ENCODE data around the gene EFS.
"Not testable (repeated sequence)": the region's sequence is repeated elsewhere in the genome, so short reads cannot be mapped to it uniquely, and the experiment has no call there.

EFS gene

GRCh38 chr14:23339506-23340268, 25.3 kb downstream of the EFS start:
- no peak overlapping the region for H3K4me3 ChIP-seq (ENCODE audit: low read depth in 1 of 2, low read length in 2 of 2)

GRCh38 chr14:23335623-23336022, 29.3 kb downstream of the EFS start:
- Histone ChIP-seq H3K4me1 (ENCODE audit: control insufficient read depth in 1 of 2, insufficient read depth in 2 of 2, low read length in 2 of 2) (no peaks in the 10 kb centered on the region), H3K27ac (ENCODE audit: low read length) (no peak overlapping the region), H3K4me3 (ENCODE audit: low read depth in 1 of 2, low read length in 2 of 2) (no peak overlapping the region), H3K27me3 (ENCODE audit: low read depth, low read length) (no peaks in the 10 kb centered on the region), H3K9me3 (ENCODE audit: control insufficient read depth in 1 of 2, low read length in 2 of 2) (no peaks in the 10 kb centered on the region), H3K36me3 (ENCODE audit: control insufficient read depth in 1 of 2, insufficient read depth in 2 of 2, low read length in 2 of 2) (no peaks in the 10 kb centered on the region)

More at GRCh38 chr14:23339506-23340268, 25.3 kb downstream of the EFS start:
- Histone ChIP-seq H3K36me3 (ENCODE audit: control insufficient read depth in 1 of 2, insufficient read depth in 2 of 2, low read length in 2 of 2) (no peaks in the 10 kb centered on the region), H3K27me3 (ENCODE audit: low read depth, low read length) (no peaks in the 10 kb centered on the region), H3K27ac (ENCODE audit: low read length) (no peak overlapping the region), H3K4me1 (ENCODE audit: control insufficient read depth in 1 of 2, insufficient read depth in 2 of 2, low read length in 2 of 2) (no peaks in the 10 kb centered on the region), H3K9me3 (ENCODE audit: control insufficient read depth in 1 of 2, low read length in 2 of 2) (no peaks in the 10 kb centered on the region)

DNA sequence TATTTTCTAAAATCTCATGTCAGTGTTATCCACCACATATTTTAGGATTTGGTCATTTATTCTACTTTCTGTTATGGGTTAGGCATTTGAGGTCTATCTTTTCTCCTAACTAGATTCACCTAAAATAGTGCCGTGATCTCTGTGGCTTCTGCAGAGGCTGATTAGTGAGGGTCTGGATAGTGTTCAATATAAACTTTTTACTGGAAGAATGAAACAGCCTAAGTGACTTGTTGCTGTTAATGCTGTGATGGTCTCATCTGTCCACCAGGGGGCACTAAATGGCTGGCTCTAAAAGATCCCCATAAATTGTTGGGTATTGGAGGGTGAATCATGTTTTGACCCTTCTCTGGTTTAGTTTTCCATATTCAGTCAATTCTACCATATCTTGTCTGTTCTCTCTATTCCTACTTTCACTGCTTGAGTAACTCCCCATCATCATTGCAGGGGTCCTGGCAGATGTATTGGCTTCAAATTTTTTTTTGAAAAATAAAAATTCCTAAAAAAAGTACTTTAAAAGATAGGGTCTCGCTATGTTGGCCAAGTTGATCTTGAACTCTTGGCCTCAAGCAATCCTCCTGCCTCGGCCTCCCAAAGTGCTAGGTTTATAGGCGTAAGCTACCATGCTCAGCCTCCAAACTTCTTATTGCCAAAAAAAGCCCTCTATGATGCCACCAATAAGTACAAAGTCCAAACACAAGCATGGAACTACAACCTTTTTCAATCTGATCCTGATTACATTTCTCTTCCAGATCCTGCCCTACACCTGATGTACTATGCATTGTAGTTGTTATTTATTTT, 36.8 kb downstream of the EFS start:
- Histone ChIP-seq H3K27me3 (ENCODE audit: low read depth, low read length) (no peaks in the 10 kb centered on the region), H3K4me3 (ENCODE audit: low read depth in 1 of 2, low read length in 2 of 2) (no peak overlapping the region), H3K36me3 (ENCODE audit: control insufficient read depth in 1 of 2, insufficient read depth in 2 of 2, low read length in 2 of 2) (peaks cover 19 to 26% of the 10 kb centered on the region in 2 donors), H3K27ac (ENCODE audit: low read length) (no peak overlapping the region), H3K4me1 (ENCODE audit: control insufficient read depth in 1 of 2, insufficient read depth in 2 of 2, low read length in 2 of 2) (peaks cover 3 to 4% of the 10 kb centered on the region in 2 donors), H3K9me3 (ENCODE audit: control insufficient read depth in 1 of 2, low read length in 2 of 2) (no peaks in the 10 kb centered on the region)

GRCh38 chr14:23326491-23327332, 38.3 kb downstream of the EFS start:
- peaks cover 11 to 15% of the 10 kb centered on the region in 2 donors for H3K4me1 ChIP-seq (ENCODE audit: control insufficient read depth in 1 of 2, insufficient read depth in 2 of 2, low read length in 2 of 2)
- H3K4me3 ChIP-seq (ENCODE audit: low read depth in 1 of 2, low read length in 2 of 2): no peak overlapping the region
- peaks cover 23 to 26% of the 10 kb centered on the region in 2 donors for H3K36me3 ChIP-seq (ENCODE audit: control insufficient read depth in 1 of 2, insufficient read depth in 2 of 2, low read length in 2 of 2)
- no peak overlapping the region for H3K27ac ChIP-seq (ENCODE audit: low read length)
- H3K9me3 ChIP-seq (ENCODE audit: control insufficient read depth in 1 of 2, low read length in 2 of 2): no peaks in the 10 kb centered on the region
- H3K27me3 ChIP-seq (ENCODE audit: low read depth, low read length): no peaks in the 10 kb centered on the region

- H3K36me3 ChIP-seq (ENCODE audit: control insufficient read depth in 1 of 2, insufficient read depth in 2 of 2, low read length in 2 of 2): peaks cover 23 to 26% of the 10 kb centered on the region in 2 donors
Observed at GRCh38 chr14:23325746-23326145, 39.2 kb downstream of the EFS start.

GRCh38 chr14:23324993-23325392, 40.0 kb downstream of the EFS start:
- Histone ChIP-seq H3K27me3 (ENCODE audit: low read depth, low read length) (no peaks in the 10 kb centered on the region), H3K4me3 (ENCODE audit: low read depth in 1 of 2, low read length in 2 of 2) (no peak overlapping the region), H3K4me1 (ENCODE audit: control insufficient read depth in 1 of 2, insufficient read depth in 2 of 2, low read length in 2 of 2) (peaks cover 11 to 19% of the 10 kb centered on the region in 2 donors), H3K27ac (ENCODE audit: low read length) (no peak overlapping the region), H3K36me3 (ENCODE audit: control insufficient read depth in 1 of 2, insufficient read depth in 2 of 2, low read length in 2 of 2) (peaks cover 23 to 31% of the 10 kb centered on the region in 2 donors), H3K9me3 (ENCODE audit: control insufficient read depth in 1 of 2, low read length in 2 of 2) (no peaks in the 10 kb centered on the region)

More at GRCh38 chr14:23325746-23326145, 39.2 kb downstream of the EFS start:
- not testable (repeated sequence) for H3K27ac ChIP-seq (ENCODE audit: low read length); H3K27me3 ChIP-seq (ENCODE audit: low read depth, low read length); H3K4me3 ChIP-seq (ENCODE audit: low read depth in 1 of 2, low read length in 2 of 2); H3K9me3 ChIP-seq (ENCODE audit: control insufficient read depth in 1 of 2, low read length in 2 of 2)
- peaks cover 11 to 15% of the 10 kb centered on the region in 2 donors for H3K4me1 ChIP-seq (ENCODE audit: control insufficient read depth in 1 of 2, insufficient read depth in 2 of 2, low read length in 2 of 2)

GRCh38 chr14:23324455-23324846, 40.5 kb downstream of the EFS start:
- Histone ChIP-seq H3K4me3 (ENCODE audit: low read depth in 1 of 2, low read length in 2 of 2) (no peak overlapping the region), H3K9me3 (ENCODE audit: control insufficient read depth in 1 of 2, low read length in 2 of 2) (no peaks in the 10 kb centered on the region), H3K27ac (ENCODE audit: low read length) (no peak overlapping the region), H3K36me3 (ENCODE audit: control insufficient read depth in 1 of 2, insufficient read depth in 2 of 2, low read length in 2 of 2) (peaks cover 23 to 31% of the 10 kb centered on the region in 2 donors), H3K27me3 (ENCODE audit: low read depth, low read length) (no peaks in the 10 kb centered on the region), H3K4me1 (ENCODE audit: control insufficient read depth in 1 of 2, insufficient read depth in 2 of 2, low read length in 2 of 2) (peaks cover 11 to 19% of the 10 kb centered on the region in 2 donors)

DNA sequence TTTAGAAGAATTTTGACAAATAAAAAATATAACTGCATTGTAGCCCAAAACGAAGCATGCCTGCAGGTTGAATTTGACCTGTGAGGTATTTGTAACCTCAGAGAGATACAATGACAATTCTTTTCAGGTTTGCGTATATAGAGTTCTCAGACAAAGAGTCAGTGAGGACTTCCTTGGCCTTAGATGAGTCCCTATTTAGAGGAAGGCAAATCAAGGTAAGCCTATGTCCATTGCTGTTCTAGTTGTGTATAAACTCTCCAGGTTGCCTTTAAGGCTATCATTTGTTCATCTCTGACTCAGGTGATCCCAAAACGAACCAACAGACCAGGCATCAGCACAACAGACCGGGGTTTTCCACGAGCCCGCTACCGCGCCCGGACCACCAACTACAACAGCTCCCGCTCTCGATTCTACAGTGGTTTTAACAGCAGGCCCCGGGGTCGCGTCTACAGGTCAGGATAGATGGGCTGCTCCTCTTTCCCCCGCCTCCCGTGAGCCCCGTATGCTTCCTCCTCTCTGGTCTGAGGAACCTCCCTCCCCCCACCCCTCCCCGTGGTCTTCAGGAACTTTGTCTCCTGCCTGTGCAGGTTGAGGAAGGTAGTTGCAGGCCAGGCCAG, 41.0 kb downstream of the EFS start:
- H3K9me3 ChIP-seq (ENCODE audit: control insufficient read depth in 1 of 2, low read length in 2 of 2): no peaks in the 10 kb centered on the region
- no peaks in the 10 kb centered on the region for H3K27me3 ChIP-seq (ENCODE audit: low read depth, low read length)

GRCh38 chr14:23322568-23323517, 42.1 kb downstream of the EFS start:
- Histone ChIP-seq H3K4me1 (ENCODE audit: control insufficient read depth in 1 of 2, insufficient read depth in 2 of 2, low read length in 2 of 2) (peaks cover 11 to 19% of the 10 kb centered on the region in 2 donors), H3K9me3 (ENCODE audit: control insufficient read depth in 1 of 2, low read length in 2 of 2) (no peaks in the 10 kb centered on the region), H3K36me3 (ENCODE audit: control insufficient read depth in 1 of 2, insufficient read depth in 2 of 2, low read length in 2 of 2) (peaks cover 23 to 31% of the 10 kb centered on the region in 2 donors), H3K27ac (ENCODE audit: low read length) (peak overlapping the region; percentile 92), H3K4me3 (ENCODE audit: low read depth in 1 of 2, low read length in 2 of 2) (peak overlapping the region; percentile 75 to 94), H3K27me3 (ENCODE audit: low read depth, low read length) (no peaks in the 10 kb centered on the region)

More for the DNA sequence above, 41.0 kb downstream of the EFS start:
- Histone ChIP-seq H3K36me3 (ENCODE audit: control insufficient read depth in 1 of 2, insufficient read depth in 2 of 2, low read length in 2 of 2) (peaks cover 23 to 31% of the 10 kb centered on the region in 2 donors), H3K4me3 (ENCODE audit: low read depth in 1 of 2, low read length in 2 of 2) (no peak overlapping the region), H3K27ac (ENCODE audit: low read length) (no peak overlapping the region), H3K4me1 (ENCODE audit: control insufficient read depth in 1 of 2, insufficient read depth in 2 of 2, low read length in 2 of 2) (peaks cover 11 to 19% of the 10 kb centered on the region in 2 donors)

Measured in muscle layer of duodenum (tissue), 2 donors.